ENCODE data around the gene MON1A. TPM values are rescaled to one million over a fixed set of nuclear protein-coding genes. Genes with fewer than 3 reads are reported as not detected.

The MON1A gene
- total and polyA plus RNA-seq, 2 experiments from 2014 or later, result 6.4 to 12.1 TPM

DNA sequence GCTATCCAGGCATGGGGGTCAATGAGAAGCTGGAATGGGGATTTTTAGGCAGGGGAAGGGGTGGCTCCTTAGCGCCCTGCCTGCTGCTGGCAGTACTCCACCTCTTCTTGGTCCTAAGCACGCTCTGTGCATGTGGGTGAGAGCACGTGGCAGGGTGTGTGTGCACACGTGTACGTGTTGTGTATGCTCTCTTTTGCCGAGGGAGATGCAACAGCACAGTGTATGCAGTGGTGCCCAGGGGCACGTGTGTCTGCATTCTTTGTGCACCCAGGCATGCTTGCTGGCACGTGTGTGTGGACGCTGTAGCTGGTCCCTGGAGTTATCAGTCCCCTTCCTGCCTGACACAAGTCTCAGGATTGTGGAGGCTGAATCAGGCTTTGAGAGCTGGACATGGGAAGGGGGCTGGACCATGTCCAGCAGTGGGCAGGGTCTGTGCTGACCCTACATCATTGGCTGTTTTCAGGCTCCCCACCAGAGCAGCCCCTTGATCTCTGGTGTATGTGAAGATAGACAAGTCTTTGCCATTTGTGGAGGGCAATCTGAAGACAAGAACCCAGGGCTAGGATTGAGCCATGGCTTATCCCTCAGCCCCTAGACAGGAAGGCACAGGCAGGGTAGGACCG lies 58.0 kb downstream of the MON1A start:
- Mint-ChIP-seq H3K4me1 (peaks cover 26% of the 10 kb centered on the region), H3K27ac (no peak overlapping the region), H3K4me3 (no peak overlapping the region), H3K27me3 (ENCODE audit: insufficient read depth, low read depth, poor library complexity) (peaks cover 15% of the 10 kb centered on the region), H3K9me3 (no peaks in the 10 kb centered on the region), H3K36me3 (ENCODE audit: low read depth) (no peaks in the 10 kb centered on the region)
- no peak overlapping the region for H2AFZ ChIP-seq
- H3K27me3 ChIP-seq (ENCODE audit: insufficient read depth), result no peaks in the 10 kb centered on the region
- no peaks in the 10 kb centered on the region; the same call in 1 of the 2 replicates for H4K20me1 ChIP-seq (replicated peaks; ENCODE audit: insufficient read depth)
- no peak overlapping the region for H3K27ac ChIP-seq (ENCODE audit: low read depth)
- H3K4me1 ChIP-seq (ENCODE audit: insufficient read depth), result peaks cover 21% of the 10 kb centered on the region
- H3K36me3 ChIP-seq (ENCODE audit: insufficient read depth), result no peaks in the 10 kb centered on the region; the same call in 1 of the 2 replicates
- no peak overlapping the region for H3K4me2 ChIP-seq
- ATAC-seq (no peak), DNase-seq (ENCODE audit: low spot score) (no peak)
- TF ChIP-seq ZNF331 (CRISPR knock-in tag; IDR thresholded peaks at IDR 0.05; ENCODE audit: low read depth) (no peak), CREB1 (CRISPR knock-in tag; IDR thresholded peaks at IDR 0.05; ENCODE audit: low read depth) (no peak), STAT1 (IDR thresholded peaks at IDR 0.05; ENCODE audit: unreplicated experiment) (no peak), ZNF114 (CRISPR knock-in tag; IDR thresholded peaks at IDR 0.05) (no peak), POLR2AphosphoS5 (IDR thresholded peaks at IDR 0.05; ENCODE audit: low read depth) (no peak), EZH2phosphoT487 (IDR thresholded peaks at IDR 0.05; ENCODE audit: unreplicated experiment) (no peak), ZNF462 (CRISPR knock-in tag; IDR thresholded peaks at IDR 0.05) (no peak)
- TF ChIP-seq, protein P1, sequence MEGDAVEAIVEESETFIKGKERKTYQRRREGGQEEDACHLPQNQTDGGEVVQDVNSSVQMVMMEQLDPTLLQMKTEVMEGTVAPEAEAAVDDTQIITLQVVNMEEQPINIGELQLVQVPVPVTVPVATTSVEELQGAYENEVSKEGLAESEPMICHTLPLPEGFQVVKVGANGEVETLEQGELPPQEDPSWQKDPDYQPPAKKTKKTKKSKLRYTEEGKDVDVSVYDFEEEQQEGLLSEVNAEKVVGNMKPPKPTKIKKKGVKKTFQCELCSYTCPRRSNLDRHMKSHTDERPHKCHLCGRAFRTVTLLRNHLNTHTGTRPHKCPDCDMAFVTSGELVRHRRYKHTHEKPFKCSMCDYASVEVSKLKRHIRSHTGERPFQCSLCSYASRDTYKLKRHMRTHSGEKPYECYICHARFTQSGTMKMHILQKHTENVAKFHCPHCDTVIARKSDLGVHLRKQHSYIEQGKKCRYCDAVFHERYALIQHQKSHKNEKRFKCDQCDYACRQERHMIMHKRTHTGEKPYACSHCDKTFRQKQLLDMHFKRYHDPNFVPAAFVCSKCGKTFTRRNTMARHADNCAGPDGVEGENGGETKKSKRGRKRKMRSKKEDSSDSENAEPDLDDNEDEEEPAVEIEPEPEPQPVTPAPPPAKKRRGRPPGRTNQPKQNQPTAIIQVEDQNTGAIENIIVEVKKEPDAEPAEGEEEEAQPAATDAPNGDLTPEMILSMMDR (conservative IDR thresholded peaks at IDR 0.05; ENCODE audit: low read depth in 2 of 2), result no peak
- H3K79me2 ChIP-seq (replicated peaks; ENCODE audit: insufficient read depth), result peaks cover 20% of the 10 kb centered on the region
- 0 out of 2 replicates have a peak, but pooled peaks cover 10% of the 10 kb centered on the region for H3F3A ChIP-seq (replicated peaks; ENCODE audit: low read depth)
- H3K4me3 ChIP-seq, result no peak overlapping the region
- no peaks in the 10 kb centered on the region for H3K9me2 ChIP-seq (ENCODE audit: insufficient read depth)

Data from GM23338 (cell line).